Measurements from ENCODE around the gene MAX. TPM values are rescaled to one million over a fixed set of nuclear protein-coding genes. Genes with fewer than 3 reads are reported as not detected.

The MAX gene
- total RNA-seq, 1 experiment from 2014 or later = 125 TPM

GRCh38 chr14:65038966-65039365 is 63.4 kb downstream of the MAX start:
- ChIA-PET POLR2A (no interaction called here), CTCF (no interaction called here)
- no TSS peak for BruUV-seq (replicated peaks)
- DNase-seq (ENCODE audit: unreplicated experiment) = no peak
- H3K4me1 Mint-ChIP-seq (ENCODE audit: insufficient read depth, unreplicated experiment) = peaks cover 5% of the 10 kb centered on the region
- no peak overlapping the region for H3K4me3 Mint-ChIP-seq (ENCODE audit: unreplicated experiment)
- no peak overlapping the region for H3K27ac Mint-ChIP-seq (ENCODE audit: low read depth, unreplicated experiment)
- H3K9me3 Mint-ChIP-seq (ENCODE audit: unreplicated experiment) = no peaks in the 10 kb centered on the region
- intact Hi-C loops (cut with micrococcal nuclease) = no loop called here
- peaks cover 21% of the 10 kb centered on the region for H3K36me3 Mint-ChIP-seq (ENCODE audit: insufficient read depth, unreplicated experiment)
- no peaks in the 10 kb centered on the region for H3K27me3 Mint-ChIP-seq (ENCODE audit: insufficient read depth, unreplicated experiment)
- no peak for TF ChIP-seq CTCF (IDR thresholded peaks at IDR 0.05; ENCODE audit: unreplicated experiment)

- no peak for DNase-seq (ENCODE audit: unreplicated experiment)
- H3K27me3 Mint-ChIP-seq (ENCODE audit: insufficient read depth, unreplicated experiment) = no peaks in the 10 kb centered on the region
- peaks cover 5% of the 10 kb centered on the region for H3K4me1 Mint-ChIP-seq (ENCODE audit: insufficient read depth, unreplicated experiment)
- peaks cover 9% of the 10 kb centered on the region for H3K36me3 Mint-ChIP-seq (ENCODE audit: insufficient read depth, unreplicated experiment)
- H3K27ac Mint-ChIP-seq (ENCODE audit: low read depth, unreplicated experiment) = no peak overlapping the region
- POLR2A ChIA-PET = interaction anchor here (1.1 to 1.2 kb wide), 2 partner anchors 20 to 120 kb away, joined by 3 read pairs; no protein-coding TSS in a partner anchor
- no peaks in the 10 kb centered on the region for H3K9me3 Mint-ChIP-seq (ENCODE audit: unreplicated experiment)
- no peak overlapping the region for H3K4me3 Mint-ChIP-seq (ENCODE audit: unreplicated experiment)
- intact Hi-C loops (cut with micrococcal nuclease) = no loop called here
- TF ChIP-seq CTCF (IDR thresholded peaks at IDR 0.05; ENCODE audit: unreplicated experiment) = no peak
- no TSS peak for BruUV-seq (replicated peaks)
- CTCF ChIA-PET = interaction anchor here (1.1 to 2.9 kb wide), 4 partner anchors 8 to 14 kb away, joined by 3 to 25 read pairs (median 4); no protein-coding TSS in a partner anchor
Measured at GRCh38 chr14:65035049-65035448, 67.3 kb downstream of the MAX start.

GRCh38 chr14:65034021-65034420 is 68.3 kb downstream of the MAX start:
- H3K27ac Mint-ChIP-seq (ENCODE audit: low read depth, unreplicated experiment) = no peak overlapping the region
- ChIA-PET CTCF (interaction anchor here (1.2 to 2.9 kb wide), 2 partner anchors 9 to 13 kb away, joined by 7 to 25 read pairs; no protein-coding TSS in a partner anchor), POLR2A (interaction anchor here (0.7 to 1.2 kb wide), 2 partner anchors 15 to 119 kb away, joined by 3 read pairs; no protein-coding TSS in a partner anchor)
- no peak for DNase-seq (ENCODE audit: unreplicated experiment)
- peaks cover 5% of the 10 kb centered on the region for H3K4me1 Mint-ChIP-seq (ENCODE audit: insufficient read depth, unreplicated experiment)
- intact Hi-C loops (cut with micrococcal nuclease) = no loop called here
- H3K9me3 Mint-ChIP-seq (ENCODE audit: unreplicated experiment) = no peaks in the 10 kb centered on the region
- BruUV-seq (replicated peaks) = no TSS peak
- TF ChIP-seq CTCF (IDR thresholded peaks at IDR 0.05; ENCODE audit: unreplicated experiment) = no peak
- no peak overlapping the region for H3K4me3 Mint-ChIP-seq (ENCODE audit: unreplicated experiment)
- no peaks in the 10 kb centered on the region for H3K27me3 Mint-ChIP-seq (ENCODE audit: insufficient read depth, unreplicated experiment)
- peaks cover 12% of the 10 kb centered on the region for H3K36me3 Mint-ChIP-seq (ENCODE audit: insufficient read depth, unreplicated experiment)

GRCh38 chr14:65033181-65033580 is 69.1 kb downstream of the MAX start:
- peaks cover 5% of the 10 kb centered on the region for H3K4me1 Mint-ChIP-seq (ENCODE audit: insufficient read depth, unreplicated experiment)
- no peak overlapping the region for H3K27ac Mint-ChIP-seq (ENCODE audit: low read depth, unreplicated experiment)
- intact Hi-C loops (cut with micrococcal nuclease) = no loop called here
- no TSS peak for BruUV-seq (replicated peaks)
- H3K9me3 Mint-ChIP-seq (ENCODE audit: unreplicated experiment) = no peaks in the 10 kb centered on the region
- DNase-seq (ENCODE audit: unreplicated experiment) = no peak
- H3K36me3 Mint-ChIP-seq (ENCODE audit: insufficient read depth, unreplicated experiment) = peaks cover 18% of the 10 kb centered on the region
- ChIA-PET POLR2A (no interaction called here), CTCF (interaction anchor here (1.0 to 2.9 kb wide), 3 partner anchors 8 to 46 kb away, joined by 4 to 25 read pairs (median 7); no protein-coding TSS in a partner anchor)
- H3K27me3 Mint-ChIP-seq (ENCODE audit: insufficient read depth, unreplicated experiment) = no peaks in the 10 kb centered on the region
- H3K4me3 Mint-ChIP-seq (ENCODE audit: unreplicated experiment) = no peak overlapping the region
- no peak for TF ChIP-seq CTCF (IDR thresholded peaks at IDR 0.05; ENCODE audit: unreplicated experiment)

Data from MCF 10A (cell line).